Suprapubic skin (tissue), 4 donors: ENCODE data around the gene GAS7. TPM values are rescaled to one million over a fixed set of nuclear protein-coding genes. Genes with fewer than 3 reads are reported as not detected.

Source experiments
- DNase-seq, 2 donors: peaks; one replicate each; pipeline ENCODE4 v3.0.0-alpha.2; 2019; ENCODE audit warnings: low spot score in 2 of 2
- H3K27ac ChIP-seq: fragments of 200-600 bp; sonication (generic); one replicate; pipeline ENCODE4 v1.5.1; 2019
- H3K27me3 ChIP-seq: fragments of 200-600 bp; sonication (generic); one replicate; pipeline ENCODE4 v1.5.1; 2019
- H3K36me3 ChIP-seq: fragments of 200-600 bp; sonication (generic); one replicate; pipeline ENCODE4 v1.5.1; 2019
- H3K4me1 ChIP-seq: fragments of 200-600 bp; sonication (generic); one replicate; pipeline ENCODE4 v1.5.1; 2019
- H3K4me3 ChIP-seq: fragments of 200-600 bp; sonication (generic); one replicate; pipeline ENCODE4 v1.5.1; 2019; ENCODE audit warnings: mild to moderate bottlenecking
- H3K9me3 ChIP-seq: fragments of 200-600 bp; sonication (generic); one replicate; pipeline ENCODE4 v1.5.1; 2019
- EP300 ChIP-seq: sonication (generic); formaldehyde crosslinking; IDR thresholded peaks from one replicate; pipeline ENCODE4 v1.6.1; 2017; ENCODE audit warnings: antibody characterized with exemption
- POLR2A ChIP-seq, 2 donors: fragments of 450-650 bp; IDR thresholded peaks; one replicate each; pipeline ENCODE4 v1.6.1; 2017; ENCODE audit warnings: antibody characterized with exemption in 2 of 2, mild to moderate bottlenecking in 2 of 2, moderate library complexity in 2 of 2
- POLR2AphosphoS5 ChIP-seq, 3 donors: sonication (generic); formaldehyde crosslinking; IDR thresholded peaks; one replicate each; pipeline ENCODE4 v1.6.1; 2017; ENCODE audit warnings: antibody characterized with exemption in 3 of 3
- WGBS: methylation state at CpG from one replicate; pipeline ENCODE4 v1.1.5; 2018; 5-methylcytosine and 5-hydroxymethylcytosine counted together
- total RNA-seq, 4 donors: library from RNA; depleted of rRNA; stranded (reverse); fragments of >200 nt; gene quantifications; one replicate each; pipeline ENCODE4 v1.1.0, GENCODE V29; 2016
- TF ChIP-seq, protein P1 (sequence below), 2 donors: fragments of 200-600 bp in 1 of 2; fragments of 450-650 bp in 1 of 2; sonication (generic) in 1 of 2; IDR thresholded peaks; one replicate each; pipeline ENCODE4 v1.5.1; 2016 to 2019; ENCODE audit warnings: antibody characterized with exemption in 2 of 2, mild to moderate bottlenecking in 1 of 2, moderate library complexity in 1 of 2

Gene GAS7
- total RNA-seq, 4 donors from 2014 or later: 45.7 to 106 (median 74.2) TPM

- no peak overlapping the region for H3K27ac ChIP-seq
- no peaks in the 10 kb centered on the region for H3K27me3 ChIP-seq
- no peaks in the 10 kb centered on the region for H3K9me3 ChIP-seq
- 100% methylated on average over 4 of the region's 9 CpGs for WGBS
- peaks cover 63% of the 10 kb centered on the region for H3K36me3 ChIP-seq
- no peak for DNase-seq
- TF ChIP-seq POLR2A (IDR thresholded peaks at IDR 0.05): no peak
- TF ChIP-seq EP300: no peak
- TF ChIP-seq, protein P1, sequence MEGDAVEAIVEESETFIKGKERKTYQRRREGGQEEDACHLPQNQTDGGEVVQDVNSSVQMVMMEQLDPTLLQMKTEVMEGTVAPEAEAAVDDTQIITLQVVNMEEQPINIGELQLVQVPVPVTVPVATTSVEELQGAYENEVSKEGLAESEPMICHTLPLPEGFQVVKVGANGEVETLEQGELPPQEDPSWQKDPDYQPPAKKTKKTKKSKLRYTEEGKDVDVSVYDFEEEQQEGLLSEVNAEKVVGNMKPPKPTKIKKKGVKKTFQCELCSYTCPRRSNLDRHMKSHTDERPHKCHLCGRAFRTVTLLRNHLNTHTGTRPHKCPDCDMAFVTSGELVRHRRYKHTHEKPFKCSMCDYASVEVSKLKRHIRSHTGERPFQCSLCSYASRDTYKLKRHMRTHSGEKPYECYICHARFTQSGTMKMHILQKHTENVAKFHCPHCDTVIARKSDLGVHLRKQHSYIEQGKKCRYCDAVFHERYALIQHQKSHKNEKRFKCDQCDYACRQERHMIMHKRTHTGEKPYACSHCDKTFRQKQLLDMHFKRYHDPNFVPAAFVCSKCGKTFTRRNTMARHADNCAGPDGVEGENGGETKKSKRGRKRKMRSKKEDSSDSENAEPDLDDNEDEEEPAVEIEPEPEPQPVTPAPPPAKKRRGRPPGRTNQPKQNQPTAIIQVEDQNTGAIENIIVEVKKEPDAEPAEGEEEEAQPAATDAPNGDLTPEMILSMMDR (IDR thresholded peaks at IDR 0.05): no peak
- no peak for TF ChIP-seq POLR2AphosphoS5 (IDR thresholded peaks at IDR 0.05)
- no peak overlapping the region for H3K4me3 ChIP-seq
- no peaks in the 10 kb centered on the region for H3K4me1 ChIP-seq
These were observed 255.1 kb downstream of the GAS7 start for GRCh38 chr17:9943343-9943742.

GRCh38 chr17:9942885-9943284 lies 255.5 kb downstream of the GAS7 start:
- H3K27ac ChIP-seq: no peak overlapping the region
- H3K36me3 ChIP-seq: peaks cover 63% of the 10 kb centered on the region
- H3K9me3 ChIP-seq: no peaks in the 10 kb centered on the region
- H3K27me3 ChIP-seq: no peaks in the 10 kb centered on the region
- no peaks in the 10 kb centered on the region for H3K4me1 ChIP-seq
- no peak for DNase-seq
- TF ChIP-seq POLR2A (IDR thresholded peaks at IDR 0.05) (no peak), POLR2AphosphoS5 (IDR thresholded peaks at IDR 0.05) (no peak), EP300 (no peak)
- TF ChIP-seq, protein P1 (IDR thresholded peaks at IDR 0.05): no peak
- 79% methylated on average over 12 of the region's 13 CpGs for WGBS
- no peak overlapping the region for H3K4me3 ChIP-seq

- no peak for DNase-seq
- Histone ChIP-seq H3K36me3 (peaks cover 56% of the 10 kb centered on the region), H3K4me1 (peaks cover 11% of the 10 kb centered on the region), H3K27me3 (no peaks in the 10 kb centered on the region), H3K9me3 (no peaks in the 10 kb centered on the region), H3K27ac (no peak overlapping the region), H3K4me3 (no peak overlapping the region)
- TF ChIP-seq POLR2AphosphoS5 (IDR thresholded peaks at IDR 0.05) (no peak), EP300 (no peak), POLR2A (IDR thresholded peaks at IDR 0.05) (no peak)
- TF ChIP-seq, protein P1 (IDR thresholded peaks at IDR 0.05): no peak
- 91% methylated on average over 13 of the region's 13 CpGs for WGBS
These were observed 257.1 kb downstream of the GAS7 start for GRCh38 chr17:9941305-9941704.

GRCh38 chr17:9940841-9941240 lies 257.6 kb downstream of the GAS7 start:
- WGBS: 69% methylated on average over 9 of the region's 9 CpGs
- TF ChIP-seq, protein P1 (IDR thresholded peaks at IDR 0.05): no peak
- no peak for TF ChIP-seq POLR2AphosphoS5 (IDR thresholded peaks at IDR 0.05)
- TF ChIP-seq EP300: no peak
- no peak for TF ChIP-seq POLR2A (IDR thresholded peaks at IDR 0.05)
- H3K36me3 ChIP-seq: peaks cover 55% of the 10 kb centered on the region

DNA sequence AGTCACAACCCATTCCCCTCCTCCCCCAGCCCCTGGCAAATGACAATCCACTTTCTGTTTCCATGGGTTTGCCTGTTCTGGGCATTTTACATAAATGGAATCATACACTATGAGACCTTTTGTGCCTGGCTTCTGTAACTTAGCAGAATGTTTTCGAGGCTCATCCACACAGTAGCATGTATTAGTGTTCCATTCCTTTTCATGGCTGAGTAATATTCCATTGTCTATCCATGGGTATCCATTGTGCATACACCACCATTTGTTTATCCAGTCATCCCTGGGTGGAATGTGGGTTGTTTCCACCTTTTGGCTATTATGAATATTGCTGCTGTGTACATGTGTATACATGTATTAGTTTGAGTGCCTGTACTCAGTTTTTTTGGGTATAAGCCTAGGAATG lies 259.6 kb downstream of the GAS7 start:
- Histone ChIP-seq H3K36me3 (peaks cover 44% of the 10 kb centered on the region), H3K4me3 (no peak overlapping the region), H3K4me1 (peaks cover 24% of the 10 kb centered on the region), H3K9me3 (no peaks in the 10 kb centered on the region), H3K27me3 (no peaks in the 10 kb centered on the region), H3K27ac (no peak overlapping the region)
- WGBS: 90% methylated on average over 1 of the region's 1 CpG
- TF ChIP-seq, protein P1 (IDR thresholded peaks at IDR 0.05): no peak
- no peak for TF ChIP-seq POLR2A (IDR thresholded peaks at IDR 0.05)
- no peak for TF ChIP-seq EP300
- no peak for TF ChIP-seq POLR2AphosphoS5 (IDR thresholded peaks at IDR 0.05)
- DNase-seq: no peak

More at GRCh38 chr17:9940841-9941240, 257.6 kb downstream of the GAS7 start:
- no peaks in the 10 kb centered on the region for H3K27me3 ChIP-seq
- H3K27ac ChIP-seq: no peak overlapping the region
- no peak overlapping the region for H3K4me3 ChIP-seq
- H3K9me3 ChIP-seq: no peaks in the 10 kb centered on the region
- DNase-seq: no peak
- H3K4me1 ChIP-seq: peaks cover 15% of the 10 kb centered on the region
